AG09309 (cell line): Measurements from ENCODE around the gene STAT6.

Experiments
- DNase-seq: peaks from one replicate; pipeline ENCODE4 v3.0.0-alpha.2; 2010; ENCODE audit warnings: low read depth
- H3K4me3 ChIP-seq: 2 replicates; pipeline ENCODE4 v1.5.1; 2011; ENCODE audit warnings: mild to moderate bottlenecking, low read depth, low read length, moderate library complexity; ENCODE audit not compliant: control insufficient read depth
- TF ChIP-seq, protein P1 (sequence below): IDR thresholded peaks from 2 replicates; pipeline ENCODE4 v1.5.1; 2011; ENCODE audit warnings: mild to moderate bottlenecking, low read depth, low read length, inconsistent platforms; ENCODE audit not compliant: insufficient read depth, control insufficient read depth; ENCODE audit errors: missing control alignments

Gene STAT6

DNA sequence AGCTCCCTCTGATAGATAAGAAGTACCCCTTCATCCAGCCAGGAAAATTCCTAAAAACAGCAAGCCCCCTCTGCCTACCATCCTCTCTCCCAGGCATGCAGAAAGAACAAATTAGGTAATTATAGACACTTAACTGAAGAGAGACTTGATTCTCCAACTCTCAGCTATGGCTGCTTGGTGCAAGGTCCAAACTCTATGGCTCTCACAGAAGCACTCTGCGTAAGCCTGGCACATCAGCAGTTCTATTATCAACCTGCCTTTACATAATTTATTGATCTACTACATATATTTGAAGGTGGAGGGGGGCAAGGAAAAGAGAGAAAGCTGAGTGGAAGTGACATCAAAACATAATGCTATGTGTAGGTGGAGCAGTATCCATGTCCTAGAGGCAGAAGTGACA lies 60.2 kb downstream of the STAT6 start:
- TF ChIP-seq, protein P1, sequence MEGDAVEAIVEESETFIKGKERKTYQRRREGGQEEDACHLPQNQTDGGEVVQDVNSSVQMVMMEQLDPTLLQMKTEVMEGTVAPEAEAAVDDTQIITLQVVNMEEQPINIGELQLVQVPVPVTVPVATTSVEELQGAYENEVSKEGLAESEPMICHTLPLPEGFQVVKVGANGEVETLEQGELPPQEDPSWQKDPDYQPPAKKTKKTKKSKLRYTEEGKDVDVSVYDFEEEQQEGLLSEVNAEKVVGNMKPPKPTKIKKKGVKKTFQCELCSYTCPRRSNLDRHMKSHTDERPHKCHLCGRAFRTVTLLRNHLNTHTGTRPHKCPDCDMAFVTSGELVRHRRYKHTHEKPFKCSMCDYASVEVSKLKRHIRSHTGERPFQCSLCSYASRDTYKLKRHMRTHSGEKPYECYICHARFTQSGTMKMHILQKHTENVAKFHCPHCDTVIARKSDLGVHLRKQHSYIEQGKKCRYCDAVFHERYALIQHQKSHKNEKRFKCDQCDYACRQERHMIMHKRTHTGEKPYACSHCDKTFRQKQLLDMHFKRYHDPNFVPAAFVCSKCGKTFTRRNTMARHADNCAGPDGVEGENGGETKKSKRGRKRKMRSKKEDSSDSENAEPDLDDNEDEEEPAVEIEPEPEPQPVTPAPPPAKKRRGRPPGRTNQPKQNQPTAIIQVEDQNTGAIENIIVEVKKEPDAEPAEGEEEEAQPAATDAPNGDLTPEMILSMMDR: no peak
- no peak overlapping the region for H3K4me3 ChIP-seq
- no peak for DNase-seq

DNA sequence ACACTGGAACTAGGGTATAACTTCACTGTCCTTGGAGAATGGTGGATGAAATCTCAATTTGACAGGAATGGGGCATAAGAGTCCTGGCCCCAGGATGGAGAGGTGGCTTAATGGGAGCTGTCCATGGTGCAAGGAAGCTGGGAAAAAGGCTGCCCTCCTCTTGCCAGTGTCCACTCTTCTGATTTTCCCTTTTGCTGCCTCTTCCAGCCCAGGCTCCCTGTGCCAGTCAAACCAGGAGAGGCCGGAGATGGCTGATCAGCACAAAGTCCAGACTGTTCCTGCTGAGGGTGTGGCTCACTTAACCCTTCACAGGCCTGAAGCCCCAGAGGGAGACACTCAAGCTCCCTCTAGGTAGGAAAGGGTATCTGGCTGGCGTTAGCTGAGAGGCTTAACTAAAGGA lies 61.3 kb downstream of the STAT6 start, which contains the start of gene MYO1A:
Gene MYO1A, minus strand, starts transcription at position 240 of the 400 bp plus-strand sequence. CDS start 1,806 bp downstream, outside the sequence.
- H3K4me3 ChIP-seq: no peak within 1 kb of the TSS
- TF ChIP-seq, protein P1: no peak
- DNase-seq: no peak

DNA sequence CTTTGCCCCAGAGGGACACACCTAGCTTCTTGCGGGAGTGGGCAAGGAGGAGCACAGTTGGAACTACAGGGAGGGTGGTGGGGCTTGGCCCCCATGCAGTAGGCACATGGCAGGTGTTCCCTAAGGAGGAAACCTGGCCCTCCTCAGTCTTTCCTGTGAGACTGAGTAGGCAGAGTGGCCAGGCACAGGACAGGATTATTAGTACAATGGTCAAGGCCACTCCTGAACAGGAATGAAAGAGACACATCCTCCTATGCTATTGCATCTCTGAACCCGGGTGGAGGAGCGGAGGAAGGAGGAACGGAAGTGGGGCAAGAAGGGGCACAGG lies 62.1 kb downstream of the STAT6 start:
- no peak overlapping the region for H3K4me3 ChIP-seq

DNA sequence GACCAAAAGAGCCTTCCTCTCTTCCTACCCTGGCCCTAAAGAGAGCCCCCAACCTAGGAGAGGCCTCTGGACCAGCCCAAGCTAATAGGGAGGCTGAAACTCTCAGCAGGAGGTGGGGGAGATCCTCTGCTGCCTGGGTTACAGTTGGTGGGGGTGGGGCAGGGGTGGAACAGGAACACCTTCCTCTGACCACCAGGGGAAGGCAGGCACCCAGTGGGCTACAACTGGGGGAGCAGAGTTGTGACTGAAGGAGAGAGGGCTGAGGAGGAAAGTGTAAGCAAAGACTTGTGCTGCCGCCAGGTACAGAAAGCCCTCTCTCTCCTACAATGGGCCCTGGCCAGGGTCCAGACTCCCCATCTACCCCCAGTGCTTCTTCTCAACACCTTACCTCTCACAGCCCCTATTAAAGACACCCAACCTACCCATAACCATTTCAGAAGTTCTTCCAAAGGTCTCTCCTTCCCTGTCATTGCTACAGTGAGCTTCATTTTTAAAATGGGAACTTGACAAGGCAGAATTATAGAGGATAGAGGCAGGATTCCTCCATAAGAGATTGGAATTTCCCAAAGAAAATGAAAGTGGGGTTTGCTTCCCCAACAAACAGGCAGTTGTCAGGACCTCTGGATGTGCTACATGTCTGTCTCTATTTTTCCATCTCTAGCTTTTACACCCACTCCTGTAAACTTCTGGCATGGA lies 62.6 kb downstream of the STAT6 start:
- no peak for DNase-seq
- TF ChIP-seq, protein P1: no peak
- H3K4me3 ChIP-seq: no peak overlapping the region

More for the DNA sequence above, 62.1 kb downstream of the STAT6 start:
- TF ChIP-seq, protein P1: no peak
- no peak for DNase-seq

DNA sequence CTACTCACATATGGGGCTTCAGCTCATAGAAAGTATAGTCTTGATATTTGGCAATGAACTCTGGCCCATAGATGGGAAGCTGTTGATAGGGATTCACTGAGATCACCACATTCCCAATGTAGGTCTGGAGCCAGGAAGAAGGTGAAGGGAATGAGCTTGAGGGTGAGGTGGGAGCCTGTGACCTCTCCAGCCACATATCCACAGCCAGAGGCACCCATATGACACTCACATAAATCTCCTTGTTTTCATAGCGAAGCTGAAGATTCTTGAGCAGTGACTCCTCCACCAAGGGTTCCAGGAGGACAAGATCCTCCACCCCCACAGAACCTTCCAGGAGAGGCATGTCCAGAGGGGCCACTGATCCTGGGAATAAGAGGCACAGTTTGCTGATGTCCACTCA lies 63.2 kb downstream of the STAT6 start:
- DNase-seq: no peak
- TF ChIP-seq, protein P1: no peak
- H3K4me3 ChIP-seq: no peak overlapping the region

DNA sequence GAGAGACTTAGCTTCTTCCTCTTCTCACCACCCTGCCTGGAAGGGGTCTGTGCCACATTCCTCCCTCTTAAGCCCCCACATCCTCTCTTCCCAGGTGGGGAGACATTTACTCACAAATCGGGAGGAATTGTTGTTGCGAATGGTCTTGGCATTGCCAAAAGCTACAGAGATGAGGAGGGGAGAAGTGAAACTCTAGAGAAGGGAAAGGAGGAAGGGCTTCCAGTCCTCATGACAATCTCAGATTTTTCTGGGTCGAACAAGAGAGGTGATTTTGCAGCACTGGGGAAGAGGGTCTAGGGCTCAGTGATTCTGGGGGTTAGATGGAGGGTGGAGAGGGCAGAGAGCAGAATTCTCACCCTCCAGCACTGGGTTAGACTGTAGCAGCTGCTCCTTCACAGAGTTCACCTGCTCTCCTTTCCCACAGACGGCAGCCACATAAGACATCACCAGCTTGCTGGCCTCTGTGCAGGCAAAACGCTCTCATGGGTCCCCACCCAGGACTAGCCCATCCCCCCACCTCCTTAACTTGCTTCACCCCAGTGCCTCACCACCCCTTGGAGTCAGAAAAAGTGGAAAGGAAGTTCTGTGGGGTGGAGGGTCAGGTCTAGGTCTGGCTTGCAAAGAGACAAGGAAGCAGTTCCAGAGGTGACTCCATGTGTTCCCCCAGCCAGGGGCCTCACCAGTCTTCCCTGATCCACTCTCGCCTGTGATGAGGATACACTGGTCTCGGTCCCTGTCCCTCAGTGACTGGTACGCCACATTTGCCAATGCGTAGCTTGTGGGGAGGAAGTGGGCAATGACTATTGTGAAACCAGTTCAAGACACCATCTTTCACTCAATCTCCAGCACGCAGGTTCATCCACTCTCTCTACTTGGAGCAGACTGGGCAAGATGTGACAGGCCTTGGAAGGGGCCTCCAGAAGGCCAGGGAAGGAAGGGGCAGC lies 63.9 kb downstream of the STAT6 start:
- no peak overlapping the region for H3K4me3 ChIP-seq
- DNase-seq: no peak
- TF ChIP-seq, protein P1: no peak
